ENCODE measurements around the gene NIPAL4.
"Not testable (repeated sequence)": the region's sequence is repeated elsewhere in the genome, so short reads cannot be mapped to it uniquely, and the experiment has no call there.

NIPAL4 gene

DNA sequence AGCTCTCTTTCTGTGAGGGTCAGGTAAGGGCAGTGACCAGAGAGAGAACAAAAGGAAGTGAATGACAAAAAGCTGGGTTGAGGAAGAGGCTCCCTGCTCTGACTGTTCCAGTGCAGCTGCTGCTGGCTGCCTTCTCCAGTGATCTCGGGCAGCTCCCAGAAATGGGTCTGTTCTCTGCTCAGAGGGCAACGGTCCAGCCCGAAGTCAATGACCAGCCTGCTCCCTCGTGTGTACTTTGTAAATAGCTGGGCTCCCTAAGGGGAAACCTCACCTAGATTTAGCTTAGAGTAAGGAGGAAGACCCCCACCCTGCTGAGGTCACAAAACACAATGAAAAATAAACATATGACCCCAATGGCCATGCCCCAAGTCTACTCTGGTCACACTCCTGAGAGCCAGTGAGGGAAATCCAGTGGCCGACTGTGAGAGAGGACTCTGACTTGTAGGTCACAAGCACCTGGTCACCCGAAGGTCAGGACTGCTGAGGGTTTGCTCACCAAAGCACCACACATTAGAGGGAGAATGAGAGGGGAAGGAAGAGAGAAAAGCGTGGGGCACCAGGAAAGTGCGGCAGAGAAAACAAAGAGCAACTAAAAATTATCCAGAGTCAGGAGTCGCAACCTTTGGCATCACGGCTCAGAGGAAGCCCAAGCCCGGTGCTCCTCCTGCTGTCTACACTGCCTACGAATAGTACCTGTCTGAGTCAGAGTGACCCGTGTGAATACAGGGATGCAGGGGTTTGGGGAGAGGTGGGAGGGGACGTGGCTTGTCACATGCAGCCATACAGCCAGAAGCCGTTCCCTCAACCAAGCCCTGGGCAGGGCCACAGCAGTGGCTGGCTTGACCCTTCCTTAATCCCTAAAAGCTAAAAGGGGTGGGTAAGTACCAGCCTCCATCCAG, 19.8 kb downstream of the NIPAL4 start:
- TF ChIP-seq, protein P1, sequence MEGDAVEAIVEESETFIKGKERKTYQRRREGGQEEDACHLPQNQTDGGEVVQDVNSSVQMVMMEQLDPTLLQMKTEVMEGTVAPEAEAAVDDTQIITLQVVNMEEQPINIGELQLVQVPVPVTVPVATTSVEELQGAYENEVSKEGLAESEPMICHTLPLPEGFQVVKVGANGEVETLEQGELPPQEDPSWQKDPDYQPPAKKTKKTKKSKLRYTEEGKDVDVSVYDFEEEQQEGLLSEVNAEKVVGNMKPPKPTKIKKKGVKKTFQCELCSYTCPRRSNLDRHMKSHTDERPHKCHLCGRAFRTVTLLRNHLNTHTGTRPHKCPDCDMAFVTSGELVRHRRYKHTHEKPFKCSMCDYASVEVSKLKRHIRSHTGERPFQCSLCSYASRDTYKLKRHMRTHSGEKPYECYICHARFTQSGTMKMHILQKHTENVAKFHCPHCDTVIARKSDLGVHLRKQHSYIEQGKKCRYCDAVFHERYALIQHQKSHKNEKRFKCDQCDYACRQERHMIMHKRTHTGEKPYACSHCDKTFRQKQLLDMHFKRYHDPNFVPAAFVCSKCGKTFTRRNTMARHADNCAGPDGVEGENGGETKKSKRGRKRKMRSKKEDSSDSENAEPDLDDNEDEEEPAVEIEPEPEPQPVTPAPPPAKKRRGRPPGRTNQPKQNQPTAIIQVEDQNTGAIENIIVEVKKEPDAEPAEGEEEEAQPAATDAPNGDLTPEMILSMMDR (IDR thresholded peaks at IDR 0.05; ENCODE audit: low read depth, low read length): no peak
- no peak for DNase-seq (ENCODE audit: extremely low read depth, low read depth)

DNA sequence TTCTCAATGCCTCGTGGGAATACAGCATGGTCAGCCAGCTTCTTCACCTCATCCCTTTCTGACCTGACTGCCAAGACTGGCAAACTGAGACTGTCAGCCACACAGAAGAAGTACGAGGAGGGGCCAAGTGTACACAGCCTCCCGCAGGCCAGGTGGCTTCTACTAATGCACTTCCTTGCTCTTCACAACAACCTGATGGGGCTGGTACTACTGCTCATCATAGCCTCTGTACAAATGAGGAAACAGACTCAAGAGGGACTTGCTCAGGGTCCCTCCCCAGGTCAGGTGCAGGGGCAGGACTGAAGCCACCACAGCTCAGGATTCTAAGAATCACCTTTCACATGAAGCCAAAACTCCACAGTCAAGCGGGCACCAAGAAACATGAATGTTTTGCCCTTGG, 21.3 kb downstream of the NIPAL4 start:
- DNase-seq (ENCODE audit: extremely low read depth, low read depth): no peak
- TF ChIP-seq, protein P1 (IDR thresholded peaks at IDR 0.05; ENCODE audit: low read depth, low read length): no peak

DNA sequence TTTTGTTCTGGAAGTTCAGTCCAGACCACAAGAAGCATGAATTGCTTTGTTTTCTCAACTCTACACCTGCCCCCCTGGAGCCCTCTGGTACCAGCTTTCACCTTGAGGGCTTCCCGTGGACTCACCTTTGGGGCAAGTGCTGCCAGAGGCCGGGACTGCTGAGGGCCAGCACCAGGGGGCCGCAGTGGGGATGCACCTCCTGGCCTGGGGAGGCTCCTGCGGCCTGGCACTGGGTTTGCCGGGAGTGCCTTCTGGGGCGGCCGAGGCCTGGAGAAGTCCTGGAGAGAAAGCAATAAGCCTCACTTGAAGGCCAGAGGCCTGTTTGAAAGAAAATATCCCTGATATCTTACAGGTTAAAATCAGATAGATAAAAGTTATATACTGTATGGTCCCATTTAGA, 21.7 kb downstream of the NIPAL4 start:
- TF ChIP-seq, protein P1 (IDR thresholded peaks at IDR 0.05; ENCODE audit: low read depth, low read length): no peak
- DNase-seq (ENCODE audit: extremely low read depth, low read depth): no peak

DNA sequence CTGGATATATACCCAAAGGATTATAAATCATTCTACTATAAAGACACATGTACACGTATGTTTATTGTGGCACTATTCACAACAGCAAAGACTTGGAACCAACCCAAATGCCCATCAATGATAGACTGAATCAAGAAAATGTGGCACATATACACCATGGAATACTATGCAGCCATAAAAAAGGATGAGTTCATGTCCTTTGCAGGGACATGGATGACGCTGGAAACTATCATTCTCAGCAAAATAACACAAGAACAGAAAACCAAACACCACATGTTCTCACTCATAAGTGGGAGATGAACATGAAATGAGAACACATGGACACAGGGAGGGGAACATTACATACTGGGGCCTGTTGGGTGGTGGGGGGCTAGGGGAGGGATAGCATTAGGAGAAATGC, 22.7 kb downstream of the NIPAL4 start:
- not testable (repeated sequence) for DNase-seq (ENCODE audit: extremely low read depth, low read depth)

DNA sequence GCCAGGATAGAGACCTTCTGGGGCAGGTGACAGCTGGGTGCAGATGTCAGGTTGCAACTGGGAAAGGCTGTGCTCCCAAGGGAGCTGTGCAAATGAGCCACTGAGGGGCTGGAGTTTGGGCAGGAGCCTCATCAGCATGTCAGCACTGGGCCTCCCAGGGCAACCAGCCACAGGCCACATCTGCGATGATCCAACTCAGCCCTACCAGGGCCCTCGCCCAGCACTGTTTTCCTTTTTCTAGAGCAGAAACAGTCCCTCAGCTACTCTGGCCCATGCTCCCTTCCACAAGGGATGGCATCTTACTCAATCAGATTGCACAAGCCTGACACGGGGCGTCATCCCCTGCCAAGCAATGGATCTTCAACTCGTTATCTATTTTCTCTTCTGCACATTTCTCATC, 24.8 kb downstream of the NIPAL4 start:
- peak; percentile 10 for DNase-seq (ENCODE audit: extremely low read depth, low read depth)
- TF ChIP-seq, protein P1 (IDR thresholded peaks at IDR 0.05; ENCODE audit: low read depth, low read length): no peak

DNA sequence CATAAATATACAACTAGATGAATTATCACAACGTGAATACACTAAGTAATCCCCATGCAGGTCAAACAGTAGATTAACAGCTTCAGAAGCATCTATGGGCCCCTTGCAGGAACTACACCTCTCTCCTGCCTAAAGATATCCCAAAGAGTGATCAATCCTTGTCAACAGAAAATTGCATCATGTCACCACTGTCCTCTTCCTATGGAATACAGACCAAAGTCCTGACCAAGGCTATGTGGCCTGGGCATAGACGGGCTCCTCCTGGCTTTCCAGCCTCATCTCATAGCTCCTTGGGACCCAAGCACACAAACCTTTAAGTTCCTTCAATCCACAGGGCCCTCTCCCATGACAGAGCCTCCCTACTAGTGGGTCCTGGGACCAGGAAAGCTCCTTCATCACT, 25.3 kb downstream of the NIPAL4 start:
- DNase-seq (ENCODE audit: extremely low read depth, low read depth): no peak
- TF ChIP-seq, protein P1 (IDR thresholded peaks at IDR 0.05; ENCODE audit: low read depth, low read length): no peak

DNA sequence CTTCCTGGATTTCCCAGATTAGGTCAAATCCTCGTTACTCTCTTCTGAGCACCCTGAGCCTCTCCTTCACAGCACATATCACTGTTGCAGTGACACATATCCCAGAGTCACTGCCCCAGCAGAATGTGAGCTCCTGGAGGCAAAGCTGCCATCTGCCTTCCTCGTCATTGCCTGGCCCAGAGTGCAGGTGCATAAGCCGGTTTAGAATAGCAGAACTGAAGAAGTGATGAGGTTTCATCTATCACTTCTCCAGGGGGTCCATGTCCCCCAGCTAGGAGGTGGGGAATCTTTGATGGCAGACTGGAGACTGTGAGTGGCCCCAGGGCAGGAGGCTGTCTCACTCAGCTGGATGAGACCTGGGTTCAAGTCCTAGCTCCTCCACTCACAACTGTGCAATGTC, 25.8 kb downstream of the NIPAL4 start:
- TF ChIP-seq, protein P1 (IDR thresholded peaks at IDR 0.05; ENCODE audit: low read depth, low read length): no peak
- DNase-seq (ENCODE audit: extremely low read depth, low read depth): no peak

DNA sequence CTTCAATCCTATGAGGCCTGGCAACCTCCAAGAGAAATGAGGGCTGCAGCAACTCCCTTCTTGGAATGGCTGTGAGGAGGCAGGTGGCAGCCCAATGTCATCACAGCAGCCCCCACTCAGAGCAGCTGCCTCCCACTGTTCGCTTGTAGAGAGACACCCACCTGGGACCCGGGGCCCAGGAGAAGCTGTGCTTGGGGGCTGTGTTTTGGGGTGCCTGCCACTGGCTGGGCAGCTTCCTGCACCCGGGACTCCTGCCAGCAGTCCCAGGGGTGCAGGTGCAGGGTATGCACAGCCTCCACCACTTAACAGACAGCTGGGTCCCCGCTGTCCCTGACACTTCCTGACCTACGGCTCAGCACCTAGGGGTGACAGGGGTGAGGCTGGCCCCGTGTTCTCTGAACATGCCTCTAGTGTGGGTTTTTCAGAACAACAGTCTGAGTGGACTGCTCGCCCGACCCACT, 26.2 kb downstream of the NIPAL4 start:
- TF ChIP-seq, protein P1 (IDR thresholded peaks at IDR 0.05; ENCODE audit: low read depth, low read length): no peak
- no peak for DNase-seq (ENCODE audit: extremely low read depth, low read depth)
